Measurements from ENCODE around the gene THYN1. TPM values are rescaled to one million over a fixed set of nuclear protein-coding genes. Genes with fewer than 3 reads are reported as not detected.

THYN1 gene
- total and polyA plus RNA-seq, 4 donors, result 22.1 to 34.3 (median 26.0) TPM

- Histone ChIP-seq H3K4me3 (ENCODE audit: low read depth in 1 of 3, low read length in 3 of 3) (no peak overlapping the region), H3K9me3 (ENCODE audit: control insufficient read depth in 4 of 4, low read length in 3 of 4) (no peaks in the 10 kb centered on the region), H3K9ac (ENCODE audit: low read depth in 1 of 2, low read length in 2 of 2) (no peak overlapping the region), H3K4me1 (ENCODE audit: control insufficient read depth in 4 of 4, insufficient read depth in 4 of 4, low read length in 3 of 4) (no peaks in the 10 kb centered on the region), H3K36me3 (ENCODE audit: control insufficient read depth in 4 of 4, insufficient read depth in 3 of 4, low read depth in 1 of 4, low read length in 3 of 4) (peaks cover 3 to 25% (median 15%) of the 10 kb centered on the region in 4 donors), H3K27me3 (ENCODE audit: control insufficient read depth in 4 of 4, insufficient read depth in 4 of 4, low read length in 3 of 4) (no peaks in the 10 kb centered on the region), H3K27ac (ENCODE audit: low read depth in 1 of 2, low read length in 2 of 2) (no peak overlapping the region)
- TF ChIP-seq EGR1 (IDR thresholded peaks at IDR 0.05; ENCODE audit: low read depth in 2 of 2) (no peak), SP1 (IDR thresholded peaks at IDR 0.05) (no peak), MAX (IDR thresholded peaks at IDR 0.05) (no peak), ATF3 (IDR thresholded peaks at IDR 0.05) (no peak), HNF4G (IDR thresholded peaks at IDR 0.05) (no peak), FOXA2 (IDR thresholded peaks at IDR 0.05) (no peak), NR2F2 (IDR thresholded peaks at IDR 0.05) (no peak), RAD21 (IDR thresholded peaks at IDR 0.05) (no peak), HNF4A (conservative IDR thresholded peaks at IDR 0.05) (no peak), GABPA (IDR thresholded peaks at IDR 0.05 in 1 of 2, conservative IDR thresholded peaks at IDR 0.05 in 1 of 2) (no peak), ZBTB33 (IDR thresholded peaks at IDR 0.05) (no peak), REST (IDR thresholded peaks at IDR 0.05) (no peak), CTCF (IDR thresholded peaks at IDR 0.05; ENCODE audit: low read depth, low read length, missing input control) (no peak), YY1 (IDR thresholded peaks at IDR 0.05) (no peak), FOXA1 (IDR thresholded peaks at IDR 0.05) (no peak), RXRA (IDR thresholded peaks at IDR 0.05) (no peak), JUND (IDR thresholded peaks at IDR 0.05) (no peak)
- no peak for DNase-seq (ENCODE audit: low spot score)
- WGBS, result 96% methylated on average over 7 of the region's 7 CpGs
These were observed 37.3 kb downstream of the THYN1 start for GRCh38 chr11:134215836-134216235.

Data from liver (tissue), 9 donors.